NCI-H1694 treated with DMSO at 0.1 percent for 48 hours (cell line): ENCODE data around the gene SYNGAP1.
"Not testable (repeated sequence)": the region's sequence is repeated elsewhere in the genome, so short reads cannot be mapped to it uniquely, and the experiment has no call there.

Source experiments
- DNase-seq: peaks from one replicate; lab custom pipeline; 2025; lab: John Stamatoyannopoulos, UW

The SYNGAP1 gene

GRCh38 chr6:33481192-33481591 lies 61.3 kb downstream of the SYNGAP1 start:
- no peak for DNase-seq

GRCh38 chr6:33482620-33483019 lies 62.8 kb downstream of the SYNGAP1 start:
- DNase-seq = not testable (repeated sequence)

GRCh38 chr6:33483678-33484077 lies 63.8 kb downstream of the SYNGAP1 start:
- DNase-seq = no peak

GRCh38 chr6:33484673-33485262 lies 64.9 kb downstream of the SYNGAP1 start:
- DNase-seq = not testable (repeated sequence)

GRCh38 chr6:33485680-33486079 lies 65.8 kb downstream of the SYNGAP1 start:
- not testable (repeated sequence) for DNase-seq

GRCh38 chr6:33488339-33488738 lies 68.5 kb downstream of the SYNGAP1 start:
- DNase-seq = no peak

- DNase-seq = no peak
These were observed 70.3 kb downstream of the SYNGAP1 start for GRCh38 chr6:33490198-33490597.

- no peak for DNase-seq
These were observed 70.8 kb downstream of the SYNGAP1 start for GRCh38 chr6:33490621-33491020.

GRCh38 chr6:33492093-33492492 lies 72.2 kb downstream of the SYNGAP1 start:
- no peak for DNase-seq

- no peak for DNase-seq
These were observed 77.3 kb downstream of the SYNGAP1 start for GRCh38 chr6:33497157-33497556.

GRCh38 chr6:33502486-33502885 lies 82.6 kb downstream of the SYNGAP1 start:
- no peak for DNase-seq

- DNase-seq = no peak
These were observed 84.6 kb downstream of the SYNGAP1 start for GRCh38 chr6:33504486-33504885.
